ENCODE measurements around the gene OMP. TPM values are rescaled to one million over a fixed set of nuclear protein-coding genes. Genes with fewer than 3 reads are reported as not detected.
"Not testable (repeated sequence)": the region's sequence is repeated elsewhere in the genome, so short reads cannot be mapped to it uniquely, and the experiment has no call there.

OMP gene
- polyA plus RNA-seq, 4 donors = 0.43 to 1.2 TPM; not detected in 2

DNA sequence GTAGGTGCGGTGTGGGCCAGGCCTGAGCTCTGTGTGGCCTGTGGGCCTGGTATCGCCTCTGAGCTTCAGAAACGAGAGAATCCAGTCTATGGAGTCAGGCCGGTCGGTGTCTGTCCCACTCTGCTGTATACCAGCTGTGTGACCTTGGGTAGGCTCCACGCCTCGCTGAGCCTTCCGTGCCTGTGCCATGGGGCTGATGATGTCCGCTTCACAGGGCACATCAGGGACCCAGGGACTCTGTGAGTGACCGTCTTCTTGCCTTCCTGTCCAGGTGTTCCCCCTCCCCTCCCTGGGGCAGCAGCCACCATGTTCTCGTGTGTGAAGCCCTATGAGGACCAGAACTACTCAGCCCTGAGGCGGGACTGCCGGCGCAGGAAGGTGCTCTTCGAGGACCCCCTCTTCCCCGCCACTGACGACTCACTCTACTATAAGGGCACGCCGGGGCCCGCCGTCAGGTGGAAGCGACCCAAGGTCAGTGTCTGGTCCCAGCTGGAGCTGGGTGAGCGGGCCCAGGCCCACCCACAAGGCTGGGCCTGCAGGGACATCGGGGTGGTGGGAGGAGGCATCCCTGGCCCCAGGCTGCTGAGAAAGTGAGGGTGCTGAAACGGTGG lies 18.0 kb upstream of the OMP start:
- no peak for DNase-seq (ENCODE audit: low read depth in 4 of 4, low spot score in 2 of 4)

DNA sequence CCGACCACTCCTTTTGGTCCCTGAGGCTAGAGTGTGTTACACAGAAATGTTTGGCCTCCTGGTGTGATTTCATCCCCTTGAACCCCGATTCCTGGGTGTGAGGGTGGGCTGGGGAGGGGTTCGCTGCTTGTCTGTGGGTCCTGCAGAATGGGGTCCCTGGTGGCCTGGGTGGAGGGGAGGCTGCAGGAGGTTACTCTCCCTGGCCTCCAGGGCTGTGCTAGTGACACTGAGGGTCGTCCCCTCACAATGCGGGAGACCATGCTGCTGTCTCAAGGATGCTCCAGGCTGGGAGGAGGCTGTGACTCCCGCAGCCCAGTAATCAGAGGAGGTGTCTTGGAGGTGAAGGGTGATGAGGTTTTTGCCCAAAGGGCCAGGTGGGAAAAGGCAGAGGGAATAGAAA lies 17.0 kb upstream of the OMP start:
- no peak for DNase-seq (ENCODE audit: low read depth in 4 of 4, low spot score in 2 of 4)

DNA sequence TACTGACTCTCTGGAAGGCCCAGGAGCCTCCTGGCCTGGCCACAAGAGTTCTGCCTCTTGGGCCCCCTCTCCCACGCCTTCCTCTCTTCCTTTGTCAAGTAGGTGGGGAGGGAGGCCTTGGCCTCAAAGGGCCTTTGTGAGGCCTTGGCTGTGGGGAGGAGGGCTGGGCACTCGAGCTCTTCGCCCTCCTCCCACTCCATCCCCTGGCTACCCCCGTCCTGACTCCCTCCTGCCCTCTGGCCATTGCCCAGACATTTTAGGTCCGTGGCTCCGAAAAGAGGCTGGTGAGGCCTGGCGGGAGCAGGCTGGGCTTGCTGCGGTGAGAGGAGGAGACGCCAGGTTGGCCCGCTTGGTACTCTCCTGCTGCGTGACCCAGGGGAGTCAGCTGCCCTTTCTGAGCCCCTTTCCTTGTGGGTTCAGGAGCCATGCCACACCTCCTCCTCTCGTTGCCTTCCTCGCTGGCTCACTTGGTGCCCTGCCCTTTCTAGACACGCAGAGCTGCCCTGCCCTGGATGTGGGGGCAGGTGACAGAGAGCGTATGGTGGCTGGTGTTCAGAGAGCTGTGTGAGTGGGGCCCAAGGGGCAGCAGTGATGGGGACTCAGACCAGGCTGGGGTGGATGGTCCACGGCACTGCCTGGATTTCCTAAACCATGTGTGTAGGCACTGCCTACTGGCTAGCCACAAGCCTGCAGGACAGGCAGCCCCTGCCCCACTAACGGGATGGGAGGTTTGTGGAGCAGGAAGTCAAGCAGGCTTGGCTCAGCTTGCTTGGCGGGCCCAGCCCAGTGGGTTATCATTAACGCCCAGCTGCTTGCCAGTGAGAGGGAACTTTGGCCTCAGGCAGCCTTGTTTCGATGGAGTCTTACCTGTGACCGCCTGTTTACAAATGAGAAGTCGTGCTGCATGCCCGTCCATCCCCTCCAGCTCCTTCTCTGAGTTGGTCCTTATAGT lies 15.8 kb upstream of the OMP start:
- DNase-seq (ENCODE audit: low read depth in 4 of 4, low spot score in 2 of 4) = no peak

DNA sequence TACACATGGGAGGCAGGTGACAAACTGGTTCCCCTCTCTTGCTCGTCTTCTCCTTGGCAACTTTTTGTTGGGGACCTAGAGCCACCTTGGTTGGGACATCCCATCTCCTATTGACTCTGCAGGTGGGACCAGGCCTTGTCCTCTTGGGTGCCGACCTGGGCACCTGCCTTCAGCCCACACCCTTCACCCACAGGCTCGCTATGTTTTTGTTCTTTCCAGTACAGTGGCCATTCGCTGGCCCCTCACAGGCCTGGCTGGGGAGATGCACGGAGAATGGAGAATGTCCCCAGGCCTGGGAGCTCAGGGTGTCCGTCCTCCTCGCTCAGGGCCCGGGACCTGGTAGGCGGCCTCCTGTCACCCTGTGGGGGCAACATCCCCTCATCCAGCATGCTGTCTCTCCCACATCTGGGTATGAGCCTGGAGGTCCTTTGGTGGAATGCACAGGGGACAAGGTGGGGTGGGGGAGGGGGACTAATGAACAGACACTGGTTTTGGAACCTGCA lies 14.9 kb upstream of the OMP start:
- no peak for DNase-seq (ENCODE audit: low read depth in 4 of 4, low spot score in 2 of 4)

DNA sequence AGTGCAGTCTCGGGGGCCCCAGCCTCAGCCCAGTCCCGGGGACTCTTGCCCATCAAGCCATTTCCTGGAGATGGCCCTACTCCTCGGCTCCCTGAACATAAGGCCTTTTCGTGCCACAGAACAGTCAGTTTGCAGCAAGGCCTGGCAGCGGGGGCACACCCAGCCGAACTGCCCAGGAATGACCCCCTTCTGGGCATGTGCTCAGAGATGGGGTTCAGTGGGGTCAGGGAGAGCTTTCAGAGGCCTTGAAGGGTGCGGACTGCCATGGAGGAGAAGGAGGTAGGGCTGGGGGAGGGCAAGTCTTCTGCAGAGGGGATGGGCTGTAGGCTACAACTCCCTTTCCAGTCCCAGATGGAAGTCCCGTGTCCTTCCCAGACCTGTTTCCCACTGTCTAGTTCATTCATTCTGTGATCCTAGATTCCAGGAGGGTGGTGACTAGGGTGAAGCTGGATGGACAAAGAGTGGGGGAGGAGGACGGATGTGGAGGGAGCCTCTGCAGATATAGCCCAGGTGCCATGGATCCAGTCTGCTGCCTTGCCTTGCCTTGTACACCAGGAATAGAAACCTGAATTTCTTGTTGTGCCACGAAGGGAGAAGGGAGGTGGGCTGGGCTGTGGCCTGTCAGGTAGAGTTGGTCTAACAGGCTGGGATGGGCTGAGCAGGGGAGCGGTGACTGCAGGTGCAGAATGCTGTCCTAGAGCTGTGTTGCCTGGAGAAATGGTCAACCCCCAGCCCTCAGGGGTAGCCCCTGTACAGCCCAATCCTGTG lies 14.2 kb upstream of the OMP start:
- peak in 1 of 4 donors; percentile 34 for DNase-seq (ENCODE audit: low read depth in 4 of 4, low spot score in 2 of 4)

DNA sequence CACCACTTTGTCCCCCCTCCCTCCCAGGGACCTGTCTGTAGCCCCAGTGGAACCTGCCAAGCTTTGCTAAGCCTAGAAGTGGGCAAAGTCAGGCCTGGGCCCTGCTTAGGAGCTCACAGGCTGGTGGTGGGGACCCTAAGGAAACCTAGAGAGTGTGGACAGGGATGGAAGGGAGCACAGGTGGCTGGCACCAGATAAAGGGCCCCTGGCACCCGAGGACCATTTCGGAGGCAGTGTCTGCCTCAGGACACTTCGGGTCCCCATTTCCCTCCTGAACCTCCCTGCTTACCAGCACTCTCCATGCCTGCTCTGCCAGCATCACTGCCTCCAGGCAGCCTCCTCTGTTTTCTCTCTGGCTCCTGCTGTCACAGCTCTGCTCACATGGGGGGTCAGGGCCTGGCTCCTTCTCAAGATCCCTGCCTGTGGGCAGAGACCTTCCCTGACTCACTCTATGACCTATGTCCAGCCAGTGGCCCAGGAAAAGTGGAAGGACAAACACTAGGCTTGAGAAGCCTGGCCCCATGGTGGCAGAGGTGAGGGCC lies 13.6 kb upstream of the OMP start:
- no peak for DNase-seq (ENCODE audit: low read depth in 4 of 4, low spot score in 2 of 4)

DNA sequence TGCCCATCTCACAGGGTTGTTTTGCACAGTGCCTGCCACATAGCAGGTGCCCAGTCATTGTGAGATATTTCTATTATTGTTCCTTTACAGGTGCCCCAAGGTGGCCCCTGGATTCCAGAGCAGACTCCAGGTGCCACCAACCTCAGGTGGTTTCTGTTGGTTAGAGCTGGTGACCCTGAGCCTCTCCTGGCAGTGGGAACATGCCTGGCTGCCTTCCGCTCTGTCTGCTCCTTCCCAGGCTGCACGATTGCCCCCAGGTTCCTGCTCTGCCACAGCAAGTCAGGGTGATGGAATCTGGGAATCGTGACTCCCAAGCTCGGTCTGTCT lies 12.6 kb upstream of the OMP start:
- DNase-seq (ENCODE audit: low read depth in 4 of 4, low spot score in 2 of 4) = no peak

DNA sequence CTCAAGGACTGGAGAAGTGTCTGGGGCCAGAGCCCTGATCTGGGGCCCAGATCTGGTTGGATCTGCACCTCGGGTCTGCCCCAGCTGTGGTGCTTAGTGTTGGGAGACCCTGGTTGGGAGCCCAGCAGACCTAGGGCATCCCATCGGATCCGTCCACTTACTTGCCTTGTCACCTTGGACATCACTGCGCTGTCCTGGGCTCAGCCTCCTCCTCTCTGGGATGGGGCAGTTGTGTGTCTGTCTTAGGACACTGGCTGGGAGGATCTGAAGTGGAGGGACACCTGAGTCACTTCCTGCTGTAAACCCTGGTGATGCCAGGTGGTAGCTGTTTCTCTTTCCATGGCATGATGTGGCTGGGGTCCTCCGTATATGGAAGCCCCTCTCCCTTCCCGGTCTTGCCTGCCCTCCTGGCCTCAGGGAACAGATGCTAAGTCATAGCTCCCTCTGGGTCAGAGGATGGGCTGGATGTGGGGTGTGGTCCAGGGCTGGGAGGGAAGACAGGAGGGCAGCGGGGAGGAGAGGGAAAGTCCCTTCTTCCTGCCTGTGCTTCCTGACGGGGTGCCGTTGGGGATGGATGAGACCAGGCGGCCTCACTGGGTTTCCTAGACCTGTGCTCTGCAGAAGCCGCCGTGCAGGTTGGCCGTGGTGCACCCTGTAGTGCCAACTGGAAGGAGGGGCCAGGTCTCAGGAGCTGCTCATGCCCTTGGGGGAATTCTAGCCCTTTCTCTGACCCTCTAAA lies 12.1 kb upstream of the OMP start:
- no peak for DNase-seq (ENCODE audit: low read depth in 4 of 4, low spot score in 2 of 4)

DNA sequence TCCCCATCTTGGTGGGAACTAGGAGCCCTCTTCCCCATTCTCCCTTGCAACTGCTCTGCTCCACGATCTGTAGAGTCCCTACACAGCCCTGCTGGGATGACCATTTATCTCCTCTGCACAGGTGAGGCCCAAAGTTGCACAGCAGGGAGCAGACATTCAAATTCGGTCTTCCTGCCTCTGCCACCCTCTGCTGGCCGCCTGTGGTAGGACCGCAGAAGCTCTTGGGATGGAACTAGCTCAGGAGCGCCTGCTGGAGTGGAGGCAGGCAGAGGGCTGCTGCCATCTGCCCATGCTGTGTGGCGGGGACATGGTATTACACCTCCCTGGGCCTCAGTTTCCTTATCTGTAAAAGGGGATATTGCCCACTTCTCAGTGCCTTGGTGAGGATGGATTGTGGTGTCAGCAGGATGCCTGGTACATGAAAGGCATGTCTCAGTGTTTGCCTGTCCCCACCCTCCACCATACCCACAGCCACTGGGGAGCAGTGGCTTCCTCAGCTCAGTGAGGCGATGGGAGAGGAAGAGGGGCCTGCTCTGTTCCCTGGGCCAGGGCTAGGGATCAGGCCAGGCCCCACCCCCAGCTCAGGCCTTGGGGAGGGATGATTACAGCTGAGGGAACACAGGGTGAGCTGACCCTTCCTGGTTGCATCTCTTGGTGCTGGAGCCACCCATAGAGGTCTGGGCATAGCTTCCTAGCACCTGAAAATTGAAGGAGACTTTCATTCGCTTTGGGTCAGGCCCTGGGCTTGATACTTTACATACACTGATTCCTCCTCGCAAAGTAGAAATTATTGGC lies 11.3 kb upstream of the OMP start:
- peak in 1 of 4 donors; percentile 50 for DNase-seq (ENCODE audit: low read depth in 4 of 4, low spot score in 2 of 4)

DNA sequence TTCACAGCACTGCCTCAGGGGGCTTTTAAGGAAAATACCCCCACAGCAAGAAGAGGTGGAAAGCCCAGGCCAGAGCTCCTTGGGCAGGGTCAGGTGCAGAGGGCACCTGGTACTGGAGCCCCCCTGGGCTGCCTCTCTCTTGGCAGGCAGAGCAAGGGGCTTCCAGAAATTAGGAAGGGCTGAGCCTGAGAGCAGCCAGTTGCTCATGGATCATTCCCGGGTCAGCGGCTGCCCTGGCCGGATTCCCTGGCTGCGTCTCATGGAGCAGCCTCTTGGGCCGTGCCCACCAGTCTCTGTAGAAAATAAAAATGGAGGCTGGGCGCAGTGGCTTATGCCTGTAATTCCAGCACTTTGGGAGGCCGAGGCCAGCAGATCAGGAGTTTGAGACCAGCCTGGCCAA lies 10.3 kb upstream of the OMP start:
- DNase-seq (ENCODE audit: low read depth in 4 of 4, low spot score in 2 of 4) = no peak

DNA sequence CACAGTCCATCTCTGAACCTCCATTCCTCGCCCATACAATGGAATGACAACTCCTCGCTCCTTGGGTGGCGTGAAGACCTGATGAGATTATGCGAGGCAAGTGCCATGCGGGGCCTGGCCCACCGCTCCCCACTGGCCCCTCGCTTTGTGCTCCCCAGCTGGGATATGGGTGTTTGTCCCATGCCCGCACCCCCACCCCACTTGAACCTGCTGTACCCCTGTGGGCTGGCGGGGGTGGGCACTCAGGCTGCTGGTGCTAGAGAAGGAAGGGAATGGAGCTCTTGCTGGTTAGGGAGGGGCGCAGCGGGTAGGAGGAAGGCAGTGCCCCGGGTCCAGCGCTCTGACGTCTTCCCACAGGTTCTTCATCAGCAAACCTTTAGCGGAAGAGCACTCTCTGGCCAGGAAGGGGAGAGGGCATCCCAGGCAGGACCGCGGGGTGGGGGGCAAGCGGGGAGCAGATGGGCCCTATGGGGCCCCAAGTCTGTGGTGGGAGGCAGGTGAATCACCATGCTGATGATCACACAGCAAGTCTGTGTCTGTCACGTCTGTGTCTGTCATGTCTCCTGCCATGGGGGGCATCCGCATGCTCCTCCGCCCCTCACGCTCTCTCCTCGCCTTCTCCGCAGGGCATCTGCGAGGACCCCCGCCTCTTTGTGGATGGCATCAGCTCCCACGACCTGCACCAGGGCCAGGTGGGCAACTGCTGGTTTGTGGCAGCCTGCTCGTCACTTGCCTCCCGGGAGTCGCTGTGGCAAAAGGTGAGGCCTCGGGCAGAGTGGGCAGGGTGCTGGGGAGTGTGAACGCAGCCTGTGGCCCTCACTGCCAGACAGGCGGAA lies 9.4 kb upstream of the OMP start:
- DNase-seq (ENCODE audit: low read depth in 4 of 4, low spot score in 2 of 4) = no peak

DNA sequence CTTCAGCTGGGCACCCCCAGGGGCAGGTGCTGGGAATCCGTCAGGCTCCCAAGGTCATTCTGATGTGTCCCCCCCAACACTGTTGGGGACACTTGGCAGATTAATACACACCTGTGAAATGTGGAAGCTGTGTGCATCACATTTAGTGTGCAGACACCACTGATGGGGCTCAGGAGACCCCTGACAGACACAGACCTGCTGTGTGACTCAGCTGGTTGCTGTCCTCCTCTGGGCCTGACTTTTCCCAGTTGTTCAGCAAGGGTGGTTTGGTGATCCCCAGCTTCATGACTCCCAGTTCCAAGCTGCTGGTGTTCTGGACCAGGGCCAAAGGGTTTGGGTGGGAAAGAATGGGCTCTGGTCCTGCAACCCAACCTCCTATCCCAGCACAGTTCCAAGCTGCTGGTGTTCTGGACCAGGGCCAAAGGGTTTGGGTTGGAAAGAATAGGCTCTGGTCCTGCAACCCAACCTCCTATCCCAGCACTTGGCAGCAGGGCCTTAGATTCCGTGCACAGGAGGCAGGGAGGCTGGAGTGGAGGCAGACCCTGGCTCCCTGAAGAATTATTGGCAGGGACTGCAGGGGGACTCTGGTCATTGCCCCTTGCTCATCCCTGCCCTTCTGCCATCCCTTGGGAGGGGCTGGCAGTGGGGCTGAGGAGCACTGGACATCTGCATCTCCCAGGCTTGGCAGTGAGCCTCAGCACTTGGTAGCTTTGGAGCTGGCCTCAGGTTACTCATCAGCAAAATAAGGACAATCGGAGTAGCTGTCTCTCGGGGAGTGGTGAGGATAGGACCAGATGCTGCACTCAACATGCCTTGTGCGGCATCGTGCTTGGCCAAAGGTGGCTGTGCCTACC lies 8.4 kb upstream of the OMP start:
- no peak for DNase-seq (ENCODE audit: low read depth in 4 of 4, low spot score in 2 of 4)

DNA sequence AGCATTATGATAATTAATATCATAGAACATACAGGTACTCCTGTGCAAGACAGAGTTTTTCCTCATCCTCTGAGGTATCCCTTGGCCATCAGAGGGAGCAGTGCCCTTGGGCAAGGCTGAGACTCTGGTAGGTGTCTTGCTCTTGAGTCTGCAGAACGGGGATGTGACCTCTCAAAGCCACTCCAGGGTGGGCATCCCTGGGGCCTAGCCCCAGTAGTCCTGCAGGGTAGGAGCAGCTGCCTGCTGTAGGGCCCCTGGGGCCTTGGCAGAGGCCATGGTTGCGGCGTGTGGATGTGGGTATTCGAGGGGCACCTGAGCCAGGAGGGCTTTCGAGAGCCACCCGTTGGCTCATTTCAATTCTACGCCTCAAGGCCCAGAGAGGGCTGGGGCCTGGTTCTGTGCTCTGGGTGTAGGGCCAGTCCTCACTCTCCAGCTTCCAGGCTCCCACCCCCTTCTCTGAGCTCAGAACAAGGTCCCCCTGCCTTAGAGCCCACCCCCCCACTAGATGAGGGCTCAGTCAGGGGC lies 7.7 kb upstream of the OMP start:
- no peak for DNase-seq (ENCODE audit: low read depth in 4 of 4, low spot score in 2 of 4)

DNA sequence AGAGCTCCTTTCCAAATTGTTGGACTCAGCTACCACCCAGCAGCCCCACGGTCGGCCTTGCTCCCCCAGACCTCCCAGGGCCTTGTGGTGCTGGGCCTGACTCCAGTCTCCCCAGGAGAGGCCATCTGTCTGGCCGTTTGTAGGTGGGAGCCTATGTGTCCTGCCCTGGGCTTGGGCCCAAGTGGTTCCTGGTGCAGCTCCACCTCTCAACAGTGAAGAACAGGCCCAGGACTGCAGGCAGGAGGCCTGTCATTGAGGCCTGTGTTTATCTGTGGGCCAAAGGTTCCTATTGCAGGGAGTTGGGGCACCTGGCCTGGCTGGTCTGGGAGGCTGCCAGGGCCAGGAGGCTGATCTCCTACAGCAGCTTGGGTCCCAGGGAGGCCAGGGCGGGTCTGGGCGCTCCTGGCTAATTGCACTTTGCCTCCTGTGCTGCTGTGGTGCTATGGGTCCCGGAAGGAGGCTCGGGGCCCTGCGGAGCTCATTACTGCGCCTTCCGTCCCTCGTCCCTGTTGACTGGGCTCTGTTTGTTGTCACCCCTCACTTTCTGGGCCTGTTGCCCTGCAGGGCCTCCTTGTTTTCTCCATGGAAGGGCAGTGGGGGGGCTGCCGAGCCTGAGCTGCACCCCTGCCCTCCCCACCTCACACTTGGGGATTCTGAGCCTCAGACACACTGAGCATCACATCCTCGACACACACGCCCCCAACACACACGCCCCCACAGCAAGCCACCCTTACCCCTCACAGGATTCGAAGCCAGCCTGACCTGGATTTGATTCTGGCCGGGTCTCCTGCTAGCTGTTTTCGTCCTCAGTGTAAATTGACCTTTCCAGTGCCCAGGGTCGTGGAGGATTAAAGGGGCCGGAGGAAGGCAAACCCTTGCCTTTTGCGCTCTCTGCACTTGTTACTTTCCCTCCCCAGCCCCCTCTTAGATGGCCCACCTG lies 6.8 kb upstream of the OMP start:
- no peak for DNase-seq (ENCODE audit: low read depth in 4 of 4, low spot score in 2 of 4)

DNA sequence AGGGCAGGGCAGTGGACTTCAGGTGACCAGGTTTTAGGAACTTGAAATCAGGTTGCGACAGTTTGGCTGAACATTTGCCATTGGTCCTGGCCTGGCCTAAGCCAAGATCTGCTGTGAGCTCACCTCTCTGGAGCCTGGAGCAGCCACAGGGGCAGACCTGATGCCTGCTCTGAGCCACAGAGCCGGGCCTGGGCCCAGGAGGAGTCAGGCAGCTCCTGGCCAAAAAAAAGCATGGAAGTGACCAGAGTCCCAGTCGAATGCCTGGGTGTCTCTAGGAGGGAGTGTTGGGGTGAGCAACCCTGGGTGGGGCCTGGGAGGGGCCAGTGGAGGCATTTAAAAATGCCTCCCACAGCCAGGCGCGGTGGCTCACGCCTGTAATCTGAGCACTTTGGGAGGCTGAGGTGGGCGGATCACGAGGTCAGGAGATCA lies 6.0 kb upstream of the OMP start:
- DNase-seq (ENCODE audit: low read depth in 4 of 4, low spot score in 2 of 4) = no peak

DNA sequence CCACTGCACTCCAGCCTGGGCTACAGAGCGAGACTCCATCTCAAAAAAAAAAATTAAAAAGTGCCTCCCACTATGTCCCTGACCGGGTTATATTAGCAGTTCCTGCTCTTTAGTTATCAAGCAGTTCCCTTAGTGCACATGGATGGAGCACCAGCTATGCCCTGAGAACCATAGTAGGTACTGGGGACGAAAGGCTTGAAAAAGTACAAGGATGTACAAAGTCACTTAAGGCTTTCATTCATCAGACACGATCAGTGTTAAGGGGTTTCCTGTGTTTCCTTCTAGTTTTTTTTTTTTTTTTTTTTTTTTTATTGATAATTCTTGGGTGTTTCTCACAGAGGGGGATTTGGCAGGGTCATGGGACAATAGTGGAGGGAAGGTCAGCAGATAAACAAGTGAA lies 5.5 kb upstream of the OMP start:
- not testable (repeated sequence) for DNase-seq (ENCODE audit: low read depth in 4 of 4, low spot score in 2 of 4)

All from left renal cortex interstitium (tissue), 4 donors.